HG02642 (cell line): Measurements from ENCODE around the gene MAML3.

Experiments used
- ATAC-seq: cut with Tn5 transposase; IDR thresholded peaks from one replicate; pipeline ENCODE4 v1.9.1; 2021; ENCODE audit warnings: mild to moderate bottlenecking; ENCODE audit not compliant: unreplicated experiment, poor library complexity

Gene MAML3

GRCh38 chr4:139857021-139857420 lies 297.0 kb downstream of the MAML3 start:
- ATAC-seq = no peak

- ATAC-seq = no peak
Observed at GRCh38 chr4:139854668-139855403, 299.1 kb downstream of the MAML3 start.

- ATAC-seq = no peak
Observed at GRCh38 chr4:139853309-139853708, 300.7 kb downstream of the MAML3 start.

- no peak for ATAC-seq
Observed at GRCh38 chr4:139852612-139853269, 301.2 kb downstream of the MAML3 start.

GRCh38 chr4:139851639-139852038 lies 302.3 kb downstream of the MAML3 start:
- no peak for ATAC-seq

GRCh38 chr4:139851133-139851532 lies 302.9 kb downstream of the MAML3 start:
- ATAC-seq = no peak

- no peak for ATAC-seq
Observed at GRCh38 chr4:139849219-139849618, 304.8 kb downstream of the MAML3 start.

GRCh38 chr4:139848028-139848427 lies 306.0 kb downstream of the MAML3 start:
- no peak for ATAC-seq

GRCh38 chr4:139847602-139848001 lies 306.4 kb downstream of the MAML3 start:
- ATAC-seq = no peak

- no peak for ATAC-seq
Observed at GRCh38 chr4:139846766-139847165, 307.2 kb downstream of the MAML3 start.

GRCh38 chr4:139845453-139846093 lies 308.4 kb downstream of the MAML3 start:
- ATAC-seq = no peak

- no peak for ATAC-seq
Observed at GRCh38 chr4:139844459-139845036, 309.4 kb downstream of the MAML3 start.

- ATAC-seq = no peak
Observed at GRCh38 chr4:139844057-139844456, 309.9 kb downstream of the MAML3 start.

- no peak for ATAC-seq
Observed at GRCh38 chr4:139843641-139844040, 310.3 kb downstream of the MAML3 start.

GRCh38 chr4:139841464-139842195 lies 312.4 kb downstream of the MAML3 start:
- no peak for ATAC-seq

GRCh38 chr4:139840773-139841172 lies 313.2 kb downstream of the MAML3 start:
- ATAC-seq = no peak

- no peak for ATAC-seq
Observed at GRCh38 chr4:139839403-139840031, 314.5 kb downstream of the MAML3 start.

GRCh38 chr4:139838811-139839210 lies 315.2 kb downstream of the MAML3 start:
- no peak for ATAC-seq

GRCh38 chr4:139834981-139835391 lies 319.0 kb downstream of the MAML3 start:
- no peak for ATAC-seq

GRCh38 chr4:139834226-139834662 lies 319.7 kb downstream of the MAML3 start:
- no peak for ATAC-seq
